PFSK-1 (cell line): Measurements from ENCODE around the gene ADSL.

Experiments used
- POLR2AphosphoS5 ChIP-seq: IDR thresholded peaks from 2 replicates; pipeline ENCODE4 v1.6.1; 2012; ENCODE audit warnings: low read depth, mild to moderate bottlenecking, control low read depth, low read length, moderate library complexity
- SIN3A ChIP-seq: IDR thresholded peaks from 2 replicates; pipeline ENCODE4 v1.6.1; 2012; ENCODE audit warnings: mild to moderate bottlenecking, low read length, moderate library complexity, borderline replicate concordance; ENCODE audit not compliant: insufficient read depth
- TAF1 ChIP-seq: IDR thresholded peaks from 2 replicates; pipeline ENCODE4 v1.6.1; 2012; ENCODE audit warnings: low read length, control low read depth, borderline replicate concordance; ENCODE audit not compliant: insufficient read depth
- TF ChIP-seq, protein P1 (sequence below), 2 experiments: IDR thresholded peaks; 2 replicates each; pipeline versions ENCODE4 v1.6.1 to v1.8.0; 2011 to 2012; ENCODE audit warnings: low read depth in 2 of 2, low read length in 2 of 2, control low read depth in 1 of 2, inconsistent platforms in 1 of 2, mild to moderate bottlenecking in 1 of 2, moderate library complexity in 1 of 2; ENCODE audit not compliant: insufficient read depth in 1 of 2

DNA sequence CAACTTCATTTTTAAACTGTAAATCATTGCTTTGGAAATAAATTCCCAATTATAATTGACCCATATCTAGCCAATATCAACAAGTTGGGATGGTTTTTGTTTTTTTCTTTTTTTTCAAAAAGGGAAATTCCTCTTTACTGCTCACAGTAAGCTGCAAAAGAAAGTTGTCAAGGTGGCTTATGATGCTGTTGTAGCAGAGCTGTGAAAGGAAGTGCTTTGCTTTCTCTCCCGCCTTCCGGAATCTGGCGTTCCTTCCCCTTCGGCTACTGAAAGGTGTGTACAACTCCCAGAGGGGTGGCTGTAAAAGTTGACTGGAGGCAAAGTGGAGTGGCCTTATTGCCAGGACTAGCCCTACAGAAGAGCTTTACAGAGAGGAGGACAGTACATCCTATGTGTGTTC lies 16.2 kb upstream of the ADSL start:
- TF ChIP-seq TAF1 (no peak), POLR2AphosphoS5 (no peak), SIN3A (no peak)
- TF ChIP-seq, protein P1, sequence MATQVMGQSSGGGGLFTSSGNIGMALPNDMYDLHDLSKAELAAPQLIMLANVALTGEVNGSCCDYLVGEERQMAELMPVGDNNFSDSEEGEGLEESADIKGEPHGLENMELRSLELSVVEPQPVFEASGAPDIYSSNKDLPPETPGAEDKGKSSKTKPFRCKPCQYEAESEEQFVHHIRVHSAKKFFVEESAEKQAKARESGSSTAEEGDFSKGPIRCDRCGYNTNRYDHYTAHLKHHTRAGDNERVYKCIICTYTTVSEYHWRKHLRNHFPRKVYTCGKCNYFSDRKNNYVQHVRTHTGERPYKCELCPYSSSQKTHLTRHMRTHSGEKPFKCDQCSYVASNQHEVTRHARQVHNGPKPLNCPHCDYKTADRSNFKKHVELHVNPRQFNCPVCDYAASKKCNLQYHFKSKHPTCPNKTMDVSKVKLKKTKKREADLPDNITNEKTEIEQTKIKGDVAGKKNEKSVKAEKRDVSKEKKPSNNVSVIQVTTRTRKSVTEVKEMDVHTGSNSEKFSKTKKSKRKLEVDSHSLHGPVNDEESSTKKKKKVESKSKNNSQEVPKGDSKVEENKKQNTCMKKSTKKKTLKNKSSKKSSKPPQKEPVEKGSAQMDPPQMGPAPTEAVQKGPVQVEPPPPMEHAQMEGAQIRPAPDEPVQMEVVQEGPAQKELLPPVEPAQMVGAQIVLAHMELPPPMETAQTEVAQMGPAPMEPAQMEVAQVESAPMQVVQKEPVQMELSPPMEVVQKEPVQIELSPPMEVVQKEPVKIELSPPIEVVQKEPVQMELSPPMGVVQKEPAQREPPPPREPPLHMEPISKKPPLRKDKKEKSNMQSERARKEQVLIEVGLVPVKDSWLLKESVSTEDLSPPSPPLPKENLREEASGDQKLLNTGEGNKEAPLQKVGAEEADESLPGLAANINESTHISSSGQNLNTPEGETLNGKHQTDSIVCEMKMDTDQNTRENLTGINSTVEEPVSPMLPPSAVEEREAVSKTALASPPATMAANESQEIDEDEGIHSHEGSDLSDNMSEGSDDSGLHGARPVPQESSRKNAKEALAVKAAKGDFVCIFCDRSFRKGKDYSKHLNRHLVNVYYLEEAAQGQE (IDR thresholded peaks at IDR 0.05; ENCODE audit: insufficient read depth in 1 of 2, low read depth in 2 of 2, low read length in 2 of 2), result no peak
